Measurements from ENCODE around the gene RIMS4.

The RIMS4 gene

DNA sequence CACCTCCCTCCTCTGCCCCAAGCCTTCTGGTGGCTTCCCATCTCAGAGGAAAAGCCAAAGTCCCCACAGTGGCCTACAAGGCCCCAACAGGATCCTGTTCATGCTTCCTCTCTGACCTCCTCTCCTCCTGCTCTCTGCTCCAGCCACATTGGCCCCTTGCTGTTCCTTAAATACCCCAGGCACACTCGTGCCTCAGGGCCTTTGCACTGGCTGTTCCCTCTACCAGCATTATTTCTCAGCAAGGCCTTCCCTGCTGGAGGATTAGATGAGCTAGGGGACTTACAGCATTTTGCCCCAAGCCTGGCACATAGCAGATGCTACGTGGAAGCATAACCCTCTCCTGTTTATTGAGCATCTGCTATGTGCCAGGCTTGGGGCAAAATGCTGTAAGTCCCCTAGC lies 87.4 kb downstream of the RIMS4 start:
- Histone ChIP-seq H3K9ac (no peak overlapping the region), H3K9me3 (ENCODE audit: control insufficient read depth, low read length) (no peaks in the 10 kb centered on the region), H2AFZ (no peak overlapping the region), H3K4me1 (no peaks in the 10 kb centered on the region), H3K27ac (no peak overlapping the region), H3K4me2 (ENCODE audit: low read length) (no peak overlapping the region), H3K36me3 (ENCODE audit: control insufficient read depth, insufficient read depth, low read length) (no peaks in the 10 kb centered on the region), H3K79me2 (no peaks in the 10 kb centered on the region), H3K27me3 (ENCODE audit: control insufficient read depth, insufficient read depth, low read length) (no peaks in the 10 kb centered on the region), H3K4me3 (ENCODE audit: low read depth, low read length) (no peak overlapping the region)
- TF ChIP-seq CTCF (IDR thresholded peaks at IDR 0.05) = no peak

- Histone ChIP-seq H3K4me3 (ENCODE audit: low read depth, low read length) (no peak overlapping the region), H3K4me2 (ENCODE audit: low read length) (no peak overlapping the region), H3K9ac (no peak overlapping the region), H3K27me3 (ENCODE audit: control insufficient read depth, insufficient read depth, low read length) (no peaks in the 10 kb centered on the region), H3K4me1 (no peaks in the 10 kb centered on the region), H3K9me3 (ENCODE audit: control insufficient read depth, low read length) (no peaks in the 10 kb centered on the region), H3K79me2 (no peaks in the 10 kb centered on the region), H3K36me3 (ENCODE audit: control insufficient read depth, insufficient read depth, low read length) (no peaks in the 10 kb centered on the region), H3K27ac (no peak overlapping the region), H2AFZ (no peak overlapping the region)
- TF ChIP-seq CTCF (IDR thresholded peaks at IDR 0.05) = no peak
Measured at GRCh38 chr20:44721785-44722054, 88.6 kb downstream of the RIMS4 start.

DNA sequence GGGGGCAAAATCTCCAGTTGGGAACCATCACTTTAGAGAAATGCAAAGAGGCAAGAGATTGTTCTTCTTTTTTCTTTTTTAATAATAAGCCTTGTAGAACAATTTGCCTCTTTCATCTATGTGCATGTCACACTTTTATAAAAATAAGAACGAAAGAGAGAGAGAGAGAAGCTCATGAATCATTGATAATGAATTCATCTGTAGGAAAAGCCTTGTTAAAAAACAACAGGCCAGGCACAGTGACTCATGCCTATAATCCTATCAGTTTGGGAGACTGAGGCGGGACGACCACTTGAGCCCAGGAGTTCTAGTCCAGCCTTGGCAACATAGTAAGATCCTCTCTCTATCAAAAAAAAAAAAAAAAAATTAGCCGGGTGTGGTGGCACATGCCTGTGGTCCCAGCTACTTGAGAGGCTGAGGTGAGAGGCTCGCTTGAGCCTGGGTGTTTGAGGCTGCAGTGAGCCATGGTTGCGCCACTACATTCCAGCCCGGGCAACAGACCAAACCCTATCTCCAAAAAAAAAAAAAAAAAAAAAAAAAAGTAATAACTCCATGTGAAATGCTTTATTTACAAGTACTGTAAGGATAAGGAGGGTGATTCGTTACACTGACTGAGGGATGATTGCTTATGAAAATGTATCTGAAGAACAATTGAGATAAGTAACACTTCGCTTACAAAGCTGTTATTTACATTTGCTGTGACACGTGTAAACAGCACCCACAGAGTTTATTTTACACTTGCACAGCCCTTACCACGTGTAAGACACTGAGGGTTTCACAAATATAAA lies 89.2 kb downstream of the RIMS4 start:
- no peaks in the 10 kb centered on the region for H3K36me3 ChIP-seq (ENCODE audit: control insufficient read depth, insufficient read depth, low read length)
- no peak overlapping the region for H2AFZ ChIP-seq
- no peak overlapping the region for H3K4me2 ChIP-seq (ENCODE audit: low read length)
- H3K9ac ChIP-seq = no peak overlapping the region
- H3K4me3 ChIP-seq (ENCODE audit: low read depth, low read length) = no peak overlapping the region
- no peak for TF ChIP-seq CTCF (IDR thresholded peaks at IDR 0.05)
- H3K27ac ChIP-seq = no peak overlapping the region
- H3K27me3 ChIP-seq (ENCODE audit: control insufficient read depth, insufficient read depth, low read length) = no peaks in the 10 kb centered on the region
- no peaks in the 10 kb centered on the region for H3K4me1 ChIP-seq
- no peaks in the 10 kb centered on the region for H3K79me2 ChIP-seq
- no peaks in the 10 kb centered on the region for H3K9me3 ChIP-seq (ENCODE audit: control insufficient read depth, low read length)

DNA sequence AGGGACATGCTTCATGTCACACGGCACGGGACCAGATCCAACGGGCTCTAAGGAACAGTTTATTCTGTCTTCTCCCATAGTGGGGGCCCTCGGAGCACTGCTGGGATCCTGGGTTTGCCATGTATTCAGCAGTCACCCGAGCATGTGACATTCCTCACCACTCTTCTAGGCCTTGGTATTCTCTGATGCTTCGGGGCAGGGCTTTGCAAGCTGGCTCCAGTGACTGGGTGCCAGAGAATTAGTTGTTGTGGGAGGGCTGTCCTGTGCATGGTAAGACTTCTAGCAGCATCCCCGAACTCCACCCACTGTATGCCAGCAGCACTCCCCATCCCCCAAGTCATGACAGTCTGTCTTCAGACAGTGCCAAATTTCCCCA lies 89.7 kb downstream of the RIMS4 start:
- H3K9ac ChIP-seq = no peak overlapping the region
- no peak for TF ChIP-seq CTCF (IDR thresholded peaks at IDR 0.05)
- no peaks in the 10 kb centered on the region for H3K36me3 ChIP-seq (ENCODE audit: control insufficient read depth, insufficient read depth, low read length)
- H3K4me3 ChIP-seq (ENCODE audit: low read depth, low read length) = no peak overlapping the region
- H3K9me3 ChIP-seq (ENCODE audit: control insufficient read depth, low read length) = no peaks in the 10 kb centered on the region
- no peak overlapping the region for H3K27ac ChIP-seq
- no peak overlapping the region for H3K4me2 ChIP-seq (ENCODE audit: low read length)
- no peaks in the 10 kb centered on the region for H3K4me1 ChIP-seq
- H3K79me2 ChIP-seq = no peaks in the 10 kb centered on the region
- H3K27me3 ChIP-seq (ENCODE audit: control insufficient read depth, insufficient read depth, low read length) = no peaks in the 10 kb centered on the region
- H2AFZ ChIP-seq = no peak overlapping the region

DNA sequence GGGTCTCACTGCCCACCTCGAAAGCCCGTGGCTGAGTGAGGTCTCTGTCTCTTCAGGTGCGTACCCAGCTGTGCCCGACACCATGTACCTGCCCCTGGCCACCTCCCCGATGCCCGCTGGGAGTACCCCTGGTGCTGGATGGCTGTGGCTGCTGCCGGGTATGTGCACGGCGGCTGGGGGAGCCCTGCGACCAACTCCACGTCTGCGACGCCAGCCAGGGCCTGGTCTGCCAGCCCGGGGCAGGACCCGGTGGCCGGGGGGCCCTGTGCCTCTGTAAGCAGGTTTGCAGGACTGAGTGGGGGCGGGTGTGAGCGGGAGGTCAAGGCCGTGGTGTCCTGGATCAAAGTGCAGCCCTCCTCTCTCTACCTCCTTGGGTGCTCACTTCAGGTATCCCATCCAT lies 90.5 kb downstream of the RIMS4 start:
- H3K9ac ChIP-seq = no peak overlapping the region
- H3K79me2 ChIP-seq = no peaks in the 10 kb centered on the region
- no peak for TF ChIP-seq CTCF (IDR thresholded peaks at IDR 0.05)
- no peaks in the 10 kb centered on the region for H3K27me3 ChIP-seq (ENCODE audit: control insufficient read depth, insufficient read depth, low read length)
- H3K36me3 ChIP-seq (ENCODE audit: control insufficient read depth, insufficient read depth, low read length) = no peaks in the 10 kb centered on the region
- no peak overlapping the region for H3K4me3 ChIP-seq (ENCODE audit: low read depth, low read length)
- no peak overlapping the region for H2AFZ ChIP-seq
- H3K4me2 ChIP-seq (ENCODE audit: low read length) = no peak overlapping the region
- H3K4me1 ChIP-seq = no peaks in the 10 kb centered on the region
- no peaks in the 10 kb centered on the region for H3K9me3 ChIP-seq (ENCODE audit: control insufficient read depth, low read length)
- no peak overlapping the region for H3K27ac ChIP-seq

Data from parathyroid adenoma (tissue), 2 donors.